ENCODE measurements around the gene GRIP1. TPM values are rescaled to one million over a fixed set of nuclear protein-coding genes. Genes with fewer than 3 reads are reported as not detected.

The GRIP1 gene
- total and polyA plus RNA-seq, 2 donors (not counting 3 experiments of a cell fraction or from before 2014, with no cell fraction given): 0.04 to 0.69 TPM

DNA sequence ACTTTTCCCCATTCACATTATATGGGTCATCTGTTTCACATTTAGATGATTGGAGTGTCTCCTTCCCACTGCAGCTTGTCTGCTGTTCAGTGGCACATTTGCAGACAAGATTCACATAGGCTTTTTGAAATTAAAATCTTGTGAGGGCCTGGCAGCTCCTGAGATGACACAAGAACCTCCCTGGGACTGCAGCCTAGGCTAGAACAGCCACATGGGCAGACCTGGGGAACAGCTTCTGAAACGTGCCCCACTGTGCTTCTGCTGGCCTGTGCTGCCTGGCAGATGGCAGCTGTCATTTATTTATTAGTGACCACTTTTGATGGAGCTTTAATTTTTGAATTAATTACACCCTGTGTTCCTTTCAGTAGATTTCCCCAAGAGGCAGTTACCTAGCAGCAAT is 137.4 kb downstream of the GRIP1 start:
- Histone ChIP-seq H3K9me3 (replicated peaks; ENCODE audit: control insufficient read depth, insufficient read depth, low read length) (no peaks in the 10 kb centered on the region), H3K27ac (ENCODE audit: insufficient read depth, low read depth, low read length) (no peak overlapping the region), H3K4me2 (ENCODE audit: insufficient read depth, low read length) (no peak overlapping the region), H3K9ac (replicated peaks; ENCODE audit: extremely low read depth, insufficient read depth, low read length) (no peak overlapping the region), H2AFZ (ENCODE audit: low read depth, low read length) (no peak overlapping the region), H3K36me3 (ENCODE audit: control insufficient read depth in 2 of 2, extremely low read depth in 1 of 2, insufficient read depth in 2 of 2, low read length in 2 of 2) (no peaks in the 10 kb centered on the region), H4K20me1 (replicated peaks; ENCODE audit: control insufficient read depth, extremely low read depth, insufficient read depth, low read length) (no peaks in the 10 kb centered on the region), H3K4me3 (replicated peaks in 1 of 3; ENCODE audit: insufficient read depth in 1 of 3, low read depth in 1 of 3, low read length in 3 of 3) (no peak overlapping the region), H3K4me1 (ENCODE audit: control insufficient read depth, extremely low read depth, insufficient read depth, low read length) (no peaks in the 10 kb centered on the region), H3K27me3 (ENCODE audit: control insufficient read depth in 2 of 2, insufficient read depth in 2 of 2, low read length in 2 of 2) (peaks cover 0 to 2% of the 10 kb centered on the region in 2 experiments), H3K79me2 (ENCODE audit: control insufficient read depth, insufficient read depth, low read length) (no peaks in the 10 kb centered on the region), H3K9me1 (replicated peaks; ENCODE audit: control insufficient read depth, extremely low read depth, insufficient read depth, low read length) (no peaks in the 10 kb centered on the region)
- BruUV-seq (replicated peaks): no TSS peak
- ChIA-PET POLR2A (no interaction called here), CTCF (no interaction called here)
- dilution Hi-C loops (cut with MboI; ENCODE audit: extremely low pct_ligation_motif_present, low sequenced_read_pairs) (no loop called here), intact Hi-C loops (cut with micrococcal nuclease) (no loop called here)
- FAIRE-seq (no peak), DNase-seq (ENCODE audit: low read depth, low spot score) (no peak)
- TF ChIP-seq POLR2AphosphoS5 (IDR thresholded peaks at IDR 0.05; ENCODE audit: insufficient read depth, low read depth, low read length) (no peak), EZH2 (IDR thresholded peaks at IDR 0.05; ENCODE audit: borderline replicate concordance, low read depth, low read length, severe bottlenecking) (no peak), MYC (IDR thresholded peaks at IDR 0.05; ENCODE audit: low read depth, low read length) (no peak), GATA2 (IDR thresholded peaks at IDR 0.05; ENCODE audit: insufficient read depth, insufficient read length, low read depth, low read length) (no peak), JUN (IDR thresholded peaks at IDR 0.05; ENCODE audit: borderline replicate concordance, insufficient read depth, insufficient read length, low read depth) (no peak), FOS (IDR thresholded peaks at IDR 0.05; ENCODE audit: borderline replicate concordance, insufficient read depth, low read length) (no peak)
- TF ChIP-seq, protein P1, sequence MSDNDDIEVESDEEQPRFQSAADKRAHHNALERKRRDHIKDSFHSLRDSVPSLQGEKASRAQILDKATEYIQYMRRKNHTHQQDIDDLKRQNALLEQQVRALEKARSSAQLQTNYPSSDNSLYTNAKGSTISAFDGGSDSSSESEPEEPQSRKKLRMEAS (IDR thresholded peaks at IDR 0.05; ENCODE audit: insufficient read depth, insufficient read length): no peak

DNA sequence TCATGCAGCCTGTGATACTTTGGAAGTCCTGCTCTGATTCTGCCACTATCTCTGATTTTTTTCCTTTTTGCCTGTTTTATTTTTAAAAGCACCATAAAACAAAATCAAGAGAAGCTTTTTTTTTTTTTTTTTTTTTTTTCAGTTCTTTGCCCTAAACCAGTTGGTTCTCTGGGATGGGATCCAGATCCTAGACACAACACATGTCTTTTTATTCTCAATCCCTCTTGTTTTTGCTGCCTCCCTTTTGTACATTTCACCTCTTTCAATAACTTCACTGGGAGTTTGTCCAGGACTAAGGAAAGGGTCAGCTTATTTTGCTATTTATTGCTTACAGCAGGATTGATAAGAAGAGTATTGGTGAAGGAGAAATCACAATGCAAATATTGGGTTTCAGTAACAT is 139.4 kb downstream of the GRIP1 start:
- Histone ChIP-seq H4K20me1 (replicated peaks; ENCODE audit: control insufficient read depth, extremely low read depth, insufficient read depth, low read length) (no peaks in the 10 kb centered on the region), H3K9me1 (replicated peaks; ENCODE audit: control insufficient read depth, extremely low read depth, insufficient read depth, low read length) (no peaks in the 10 kb centered on the region), H3K79me2 (ENCODE audit: control insufficient read depth, insufficient read depth, low read length) (no peaks in the 10 kb centered on the region), H3K27ac (ENCODE audit: insufficient read depth, low read depth, low read length) (no peak overlapping the region), H3K9ac (replicated peaks; ENCODE audit: extremely low read depth, insufficient read depth, low read length) (no peak overlapping the region), H3K27me3 (ENCODE audit: control insufficient read depth in 2 of 2, insufficient read depth in 2 of 2, low read length in 2 of 2) (peaks cover 0 to 3% of the 10 kb centered on the region in 2 experiments), H3K4me1 (ENCODE audit: control insufficient read depth, extremely low read depth, insufficient read depth, low read length) (no peaks in the 10 kb centered on the region), H2AFZ (ENCODE audit: low read depth, low read length) (no peak overlapping the region), H3K36me3 (ENCODE audit: control insufficient read depth in 2 of 2, extremely low read depth in 1 of 2, insufficient read depth in 2 of 2, low read length in 2 of 2) (no peaks in the 10 kb centered on the region), H3K9me3 (replicated peaks; ENCODE audit: control insufficient read depth, insufficient read depth, low read length) (no peaks in the 10 kb centered on the region), H3K4me3 (replicated peaks in 1 of 3; ENCODE audit: insufficient read depth in 1 of 3, low read depth in 1 of 3, low read length in 3 of 3) (no peak overlapping the region), H3K4me2 (ENCODE audit: insufficient read depth, low read length) (no peak overlapping the region)
- POLR2A ChIA-PET: no interaction called here
- intact Hi-C loops (cut with micrococcal nuclease) (no loop called here), dilution Hi-C loops (cut with MboI; ENCODE audit: extremely low pct_ligation_motif_present, low sequenced_read_pairs) (no loop called here)
- DNase-seq (ENCODE audit: low read depth, low spot score) (no peak), FAIRE-seq (no peak)
- no TSS peak for BruUV-seq (replicated peaks)
- no peak for TF ChIP-seq POLR2AphosphoS5 (IDR thresholded peaks at IDR 0.05; ENCODE audit: insufficient read depth, low read depth, low read length)
- no peak for TF ChIP-seq MYC (IDR thresholded peaks at IDR 0.05; ENCODE audit: low read depth, low read length)
- no peak for TF ChIP-seq JUN (IDR thresholded peaks at IDR 0.05; ENCODE audit: borderline replicate concordance, insufficient read depth, insufficient read length, low read depth)
- no peak for TF ChIP-seq EZH2 (IDR thresholded peaks at IDR 0.05; ENCODE audit: borderline replicate concordance, low read depth, low read length, severe bottlenecking)
- TF ChIP-seq, protein P1 (IDR thresholded peaks at IDR 0.05; ENCODE audit: insufficient read depth, insufficient read length): no peak
- TF ChIP-seq POLR2A (IDR thresholded peaks at IDR 0.05; ENCODE audit: low read depth, low read length): no peak
- no peak for TF ChIP-seq FOS (IDR thresholded peaks at IDR 0.05; ENCODE audit: borderline replicate concordance, insufficient read depth, low read length)
- no peak for TF ChIP-seq GATA2 (IDR thresholded peaks at IDR 0.05; ENCODE audit: insufficient read depth, insufficient read length, low read depth, low read length)
- TF ChIP-seq, protein P2, sequence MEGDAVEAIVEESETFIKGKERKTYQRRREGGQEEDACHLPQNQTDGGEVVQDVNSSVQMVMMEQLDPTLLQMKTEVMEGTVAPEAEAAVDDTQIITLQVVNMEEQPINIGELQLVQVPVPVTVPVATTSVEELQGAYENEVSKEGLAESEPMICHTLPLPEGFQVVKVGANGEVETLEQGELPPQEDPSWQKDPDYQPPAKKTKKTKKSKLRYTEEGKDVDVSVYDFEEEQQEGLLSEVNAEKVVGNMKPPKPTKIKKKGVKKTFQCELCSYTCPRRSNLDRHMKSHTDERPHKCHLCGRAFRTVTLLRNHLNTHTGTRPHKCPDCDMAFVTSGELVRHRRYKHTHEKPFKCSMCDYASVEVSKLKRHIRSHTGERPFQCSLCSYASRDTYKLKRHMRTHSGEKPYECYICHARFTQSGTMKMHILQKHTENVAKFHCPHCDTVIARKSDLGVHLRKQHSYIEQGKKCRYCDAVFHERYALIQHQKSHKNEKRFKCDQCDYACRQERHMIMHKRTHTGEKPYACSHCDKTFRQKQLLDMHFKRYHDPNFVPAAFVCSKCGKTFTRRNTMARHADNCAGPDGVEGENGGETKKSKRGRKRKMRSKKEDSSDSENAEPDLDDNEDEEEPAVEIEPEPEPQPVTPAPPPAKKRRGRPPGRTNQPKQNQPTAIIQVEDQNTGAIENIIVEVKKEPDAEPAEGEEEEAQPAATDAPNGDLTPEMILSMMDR (IDR thresholded peaks at IDR 0.05; ENCODE audit: extremely low read depth in 1 of 2, insufficient read depth in 1 of 2, low read depth in 1 of 2, low read length in 2 of 2): no peak
- CTCF ChIA-PET: interaction anchor here (0.7 kb wide), 1 partner anchor 155 kb away, joined by 4 read pairs; no protein-coding TSS in a partner anchor

Data from endothelial cell of umbilical vein (primary cell).